ENCODE results near the gene MYO6. TPM values are rescaled to one million over a fixed set of nuclear protein-coding genes. Genes with fewer than 3 reads are reported as not detected.

The MYO6 gene
- total and polyA plus RNA-seq, 5 experiments from 2014 or later = 0.91 to 5.6 (median 1.5) TPM

GRCh38 chr6:75748003-75748742 is 866 bp upstream of the MYO6 start:
- H3K27me3 Mint-ChIP-seq = peaks cover 14 to 49% (median 39%) of the 10 kb centered on the region in 5 donors
- ATAC-seq (no peak), DNase-seq (no peak)
- H3K27ac Mint-ChIP-seq = peak overlapping the region in 1 of 10 donors; percentile 41
- H3K4me3 Mint-ChIP-seq = peak overlapping the region; percentile 78 to 92 (median 85)
- peaks cover 0 to 4% (median 0%) of the 10 kb centered on the region in 3 donors for H3K36me3 Mint-ChIP-seq
- peaks cover 3 to 20% (median 11%) of the 10 kb centered on the region in 4 donors for H3K4me1 Mint-ChIP-seq
- H3K9me3 Mint-ChIP-seq = no peaks in the 10 kb centered on the region
- POLR2A ChIA-PET = no interaction called here

DNA sequence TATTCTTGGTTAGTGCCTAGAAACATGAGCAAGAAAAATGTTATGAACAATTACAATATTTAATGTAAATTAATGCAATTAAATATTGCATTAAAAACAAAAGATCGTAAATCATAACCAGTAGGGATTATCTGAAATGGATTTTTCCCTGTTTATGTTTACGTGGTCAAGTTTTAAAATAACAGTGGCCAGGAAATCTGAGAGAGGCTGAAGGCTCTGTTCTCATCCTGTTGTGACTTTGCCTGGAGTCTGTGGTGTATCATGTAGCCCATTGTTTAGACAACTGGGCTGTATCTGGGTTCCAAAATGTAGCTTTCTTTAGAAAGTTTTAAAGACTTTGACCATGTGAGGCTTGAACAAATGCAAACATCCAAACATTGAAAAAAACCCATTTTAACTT is 2.4 kb downstream of the MYO6 start:
- Mint-ChIP-seq H3K27ac (no peak overlapping the region), H3K27me3 (peaks cover 14 to 48% (median 28%) of the 10 kb centered on the region in 5 donors), H3K4me3 (no peak overlapping the region), H3K36me3 (peaks cover 0 to 4% (median 0%) of the 10 kb centered on the region in 3 donors), H3K9me3 (no peaks in the 10 kb centered on the region), H3K4me1 (peaks cover 3 to 20% (median 11%) of the 10 kb centered on the region in 4 donors)
- ATAC-seq (no peak), DNase-seq (no peak)
- POLR2A ChIA-PET = no interaction called here

- Mint-ChIP-seq H3K4me1 (peaks cover 3 to 19% (median 11%) of the 10 kb centered on the region in 4 donors), H3K27me3 (peaks cover 13 to 49% (median 23%) of the 10 kb centered on the region in 5 donors), H3K27ac (no peak overlapping the region), H3K36me3 (peaks cover 0 to 4% (median 0%) of the 10 kb centered on the region in 3 donors), H3K4me3 (no peak overlapping the region), H3K9me3 (no peaks in the 10 kb centered on the region)
- DNase-seq (no peak), ATAC-seq (no peak)
- POLR2A ChIA-PET = no interaction called here
Measured at GRCh38 chr6:75752365-75752764, 3.3 kb downstream of the MYO6 start.

DNA sequence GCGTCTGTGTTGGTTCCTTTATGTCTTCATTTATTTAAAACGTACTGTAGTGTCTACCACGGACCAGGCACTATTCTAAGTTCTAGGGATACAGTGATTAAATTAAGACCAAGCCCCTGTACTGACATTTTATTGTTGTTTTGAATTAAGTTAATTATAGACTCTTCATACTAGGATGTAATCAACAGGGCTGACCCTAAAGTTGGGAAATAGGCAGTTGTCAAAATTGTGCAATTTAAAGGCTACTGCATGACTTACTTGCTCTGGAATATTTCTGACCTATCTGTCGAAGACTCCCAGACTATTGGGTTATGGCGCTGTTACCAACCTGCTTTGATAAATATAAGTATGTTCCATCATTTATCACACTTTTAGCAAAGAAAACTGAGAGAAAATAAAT is 6.7 kb downstream of the MYO6 start:
- Mint-ChIP-seq H3K27me3 (peaks cover 13 to 49% (median 20%) of the 10 kb centered on the region in 5 donors), H3K4me3 (no peak overlapping the region), H3K27ac (no peak overlapping the region), H3K36me3 (no peaks in the 10 kb centered on the region), H3K4me1 (peaks cover 0 to 6% (median 0%) of the 10 kb centered on the region in 4 donors), H3K9me3 (no peaks in the 10 kb centered on the region)
- POLR2A ChIA-PET = no interaction called here
- DNase-seq (no peak), ATAC-seq (no peak)

GRCh38 chr6:75757295-75757694 is 8.3 kb downstream of the MYO6 start:
- H3K4me3 Mint-ChIP-seq = no peak overlapping the region
- H3K27ac Mint-ChIP-seq = no peak overlapping the region
- peaks cover 13 to 49% (median 19%) of the 10 kb centered on the region in 5 donors for H3K27me3 Mint-ChIP-seq
- POLR2A ChIA-PET = no interaction called here
- H3K9me3 Mint-ChIP-seq = no peaks in the 10 kb centered on the region
- peaks cover 0 to 6% (median 0%) of the 10 kb centered on the region in 4 donors for H3K4me1 Mint-ChIP-seq
- DNase-seq (no peak), ATAC-seq (no peak)
- no peaks in the 10 kb centered on the region for H3K36me3 Mint-ChIP-seq

GRCh38 chr6:75758061-75758460 is 9.0 kb downstream of the MYO6 start:
- H3K27ac Mint-ChIP-seq = no peak overlapping the region
- no peak overlapping the region for H3K4me3 Mint-ChIP-seq
- H3K4me1 Mint-ChIP-seq = peaks cover 0 to 6% (median 0%) of the 10 kb centered on the region in 4 donors
- H3K36me3 Mint-ChIP-seq = no peaks in the 10 kb centered on the region
- ATAC-seq = no peak
- no peaks in the 10 kb centered on the region for H3K9me3 Mint-ChIP-seq
- DNase-seq = no peak
- POLR2A ChIA-PET = no interaction called here
- peaks cover 13 to 44% (median 19%) of the 10 kb centered on the region in 5 donors for H3K27me3 Mint-ChIP-seq

GRCh38 chr6:75759207-75759606 is 10.2 kb downstream of the MYO6 start:
- peaks cover 0 to under 1% (median 0%) of the 10 kb centered on the region in 3 donors for H3K36me3 Mint-ChIP-seq
- peaks cover 16 to 44% (median 22%) of the 10 kb centered on the region in 5 donors for H3K27me3 Mint-ChIP-seq
- no peak overlapping the region for H3K27ac Mint-ChIP-seq
- H3K4me3 Mint-ChIP-seq = no peak overlapping the region
- H3K9me3 Mint-ChIP-seq = no peaks in the 10 kb centered on the region
- no peak for ATAC-seq
- peaks cover 0 to 6% (median 0%) of the 10 kb centered on the region in 4 donors for H3K4me1 Mint-ChIP-seq
- no peak for DNase-seq
- POLR2A ChIA-PET = no interaction called here

- Mint-ChIP-seq H3K27ac (no peak overlapping the region), H3K27me3 (peaks cover 16 to 43% (median 24%) of the 10 kb centered on the region in 5 donors), H3K36me3 (peaks cover 0 to 2% (median 0%) of the 10 kb centered on the region in 3 donors), H3K4me1 (peaks cover 0 to 6% (median 0%) of the 10 kb centered on the region in 4 donors), H3K9me3 (no peaks in the 10 kb centered on the region), H3K4me3 (no peak overlapping the region)
- POLR2A ChIA-PET = no interaction called here
- DNase-seq (no peak), ATAC-seq (no peak)
Measured at GRCh38 chr6:75760320-75760719, 11.3 kb downstream of the MYO6 start.

DNA sequence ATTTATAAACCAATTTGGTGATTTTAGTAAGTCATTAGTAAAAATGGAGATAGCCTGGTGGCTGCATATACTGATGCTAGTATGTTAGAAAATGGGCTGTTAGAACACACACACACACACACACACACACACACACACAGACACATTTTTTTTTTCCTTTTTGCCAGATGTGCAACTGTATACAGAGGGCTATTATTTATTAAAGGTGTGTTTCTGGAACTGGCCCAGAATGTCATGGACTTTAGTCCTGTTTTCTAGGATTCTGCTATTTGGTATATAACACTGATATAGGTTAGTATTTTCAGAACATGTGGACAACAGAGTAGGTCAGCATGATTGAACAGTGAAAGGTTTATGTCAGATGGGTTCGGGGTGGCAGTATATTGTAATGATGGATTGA is 12.4 kb downstream of the MYO6 start:
- Mint-ChIP-seq H3K9me3 (no peaks in the 10 kb centered on the region), H3K27me3 (peaks cover 17 to 34% (median 24%) of the 10 kb centered on the region in 5 donors), H3K4me1 (peaks cover 0 to 6% (median 0%) of the 10 kb centered on the region in 4 donors), H3K4me3 (no peak overlapping the region), H3K36me3 (peaks cover 0 to 2% (median 0%) of the 10 kb centered on the region in 3 donors), H3K27ac (no peak overlapping the region)
- DNase-seq = no peak
- POLR2A ChIA-PET = no interaction called here
- ATAC-seq = no peak

DNA sequence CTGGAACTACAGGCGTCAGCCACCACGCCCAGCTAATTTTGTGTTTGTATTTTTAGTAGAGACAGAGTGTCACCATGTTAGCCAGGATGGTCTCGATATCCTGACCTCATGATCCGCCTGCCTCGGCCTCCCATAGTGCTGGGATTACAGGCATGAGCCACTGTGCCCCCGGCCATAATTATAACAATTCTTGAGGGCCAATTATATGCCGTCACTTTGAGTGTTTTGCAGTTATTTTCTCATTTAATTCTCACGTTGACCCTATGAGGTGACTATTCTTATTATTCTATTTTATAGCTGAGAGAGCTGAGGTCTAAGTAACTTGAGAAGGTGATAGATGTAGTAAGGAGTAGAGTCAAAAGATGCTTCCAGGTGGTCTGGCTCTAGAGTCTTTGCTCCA is 13.0 kb downstream of the MYO6 start:
- peaks cover 17 to 33% (median 25%) of the 10 kb centered on the region in 5 donors for H3K27me3 Mint-ChIP-seq

GRCh38 chr6:75766387-75766786 is 17.3 kb downstream of the MYO6 start:
- DNase-seq (no peak), ATAC-seq (no peak)
- H3K4me1 Mint-ChIP-seq = no peaks in the 10 kb centered on the region
- H3K27ac Mint-ChIP-seq = no peak overlapping the region
- peaks cover 5 to 19% (median 16%) of the 10 kb centered on the region in 5 donors for H3K27me3 Mint-ChIP-seq
- H3K4me3 Mint-ChIP-seq = no peak overlapping the region
- POLR2A ChIA-PET = no interaction called here
- H3K36me3 Mint-ChIP-seq = peaks cover 0 to 2% (median 0%) of the 10 kb centered on the region in 3 donors
- H3K9me3 Mint-ChIP-seq = no peaks in the 10 kb centered on the region

More for the DNA sequence above, 13.0 kb downstream of the MYO6 start:
- Mint-ChIP-seq H3K27ac (no peak overlapping the region), H3K36me3 (peaks cover 0 to 2% (median 0%) of the 10 kb centered on the region in 3 donors), H3K4me3 (no peak overlapping the region), H3K9me3 (no peaks in the 10 kb centered on the region), H3K4me1 (peaks cover 0 to 6% (median 0%) of the 10 kb centered on the region in 4 donors)
- POLR2A ChIA-PET = interaction anchor here (0.7 kb wide), 1 partner anchor 37 kb away, joined by 3 read pairs; no protein-coding TSS in a partner anchor
- ATAC-seq = no peak
- DNase-seq = no peak

DNA sequence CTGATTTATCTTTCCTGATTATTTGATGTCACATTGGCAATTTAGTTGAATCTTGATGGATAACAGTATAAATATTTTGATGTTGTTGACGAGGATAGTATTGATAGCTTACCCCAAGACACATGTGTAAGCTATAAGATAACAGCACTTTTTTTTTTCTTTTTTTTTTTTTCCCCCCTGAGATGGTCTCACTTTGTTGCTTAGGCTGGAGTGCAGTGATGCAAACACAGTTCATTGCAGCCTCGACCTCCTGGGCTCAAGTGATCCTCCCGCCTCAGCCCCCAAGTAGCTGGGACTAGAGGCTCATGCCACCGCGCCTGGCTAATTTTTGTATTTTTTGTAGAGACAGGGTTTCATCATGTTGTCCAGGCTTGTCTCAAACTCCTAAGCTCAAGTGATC is 21.8 kb downstream of the MYO6 start:
- Mint-ChIP-seq H3K27ac (no peak overlapping the region), H3K9me3 (no peaks in the 10 kb centered on the region), H3K27me3 (peaks cover 4 to 9% (median 9%) of the 10 kb centered on the region in 5 donors), H3K4me3 (no peak overlapping the region), H3K36me3 (no peaks in the 10 kb centered on the region), H3K4me1 (no peaks in the 10 kb centered on the region)
- DNase-seq = no peak
- POLR2A ChIA-PET = no interaction called here
- ATAC-seq = no peak

- POLR2A ChIA-PET = no interaction called here
- ATAC-seq (no peak), DNase-seq (no peak)
- Mint-ChIP-seq H3K27me3 (peaks cover 2 to 8% (median 2%) of the 10 kb centered on the region in 5 donors), H3K36me3 (no peaks in the 10 kb centered on the region), H3K27ac (no peak overlapping the region), H3K4me1 (no peaks in the 10 kb centered on the region), H3K4me3 (no peak overlapping the region), H3K9me3 (no peaks in the 10 kb centered on the region)
Measured at GRCh38 chr6:75775219-75775618, 26.2 kb downstream of the MYO6 start.

Measured in naive thymus-derived CD8-positive, alpha-beta T cell (primary cell).